HEK293 (cell line): ENCODE measurements around the gene KLHDC7B.

ENCODE experiments used
- CTCF ChIA-PET: fragments of 350-600 bp; formaldehyde crosslinking; extraction: SDS; loops from one replicate; lab custom pipeline; 2021; ENCODE audit warnings: antibody characterized with exemption; lab: Yijun Ruan, JAX
- POLR2A ChIA-PET: fragments of 300-600 bp; formaldehyde crosslinking; extraction: SDS; loops from one replicate; lab custom pipeline; 2020; ENCODE audit warnings: antibody characterized with exemption, inconsistent platforms; lab: Yijun Ruan, JAX
- H3K27ac ChIP-seq: fragments of 200-500 bp; sonication (Bioruptor generic); 2 replicates; pipeline ENCODE4 v1.5.1; 2014; ENCODE audit warnings: low read depth, low read length, control low read depth, inconsistent platforms; ENCODE audit errors: extremely low read depth
- H3K36me3 ChIP-seq, 2 experiments: fragments of 200-500 bp in 1 of 2; sonication (Bioruptor generic) in 1 of 2; 1 replicate in 1 of 2; 2 replicates in 1 of 2; pipeline ENCODE4 v1.5.1; 2014 to 2017; ENCODE audit warnings: inconsistent platforms in 2 of 2, low read length in 2 of 2; ENCODE audit not compliant: control insufficient read depth in 2 of 2, insufficient read depth in 1 of 2
- H3K4me1 ChIP-seq: fragments of 200-500 bp; sonication (Bioruptor generic); 2 replicates; pipeline ENCODE4 v1.5.1; 2014; ENCODE audit warnings: mild to moderate bottlenecking, low read length, inconsistent platforms; ENCODE audit not compliant: control insufficient read depth, insufficient read depth
- H3K4me3 ChIP-seq: 2 replicates; pipeline ENCODE4 v1.5.1; 2011; ENCODE audit warnings: low read depth, mild to moderate bottlenecking, control low read depth, low read length, moderate library complexity
- H3K9me3 ChIP-seq: fragments of 200-500 bp; sonication (Bioruptor generic); 2 replicates; pipeline ENCODE4 v1.5.1; 2014; ENCODE audit warnings: low read depth, low read length, inconsistent platforms; ENCODE audit not compliant: control insufficient read depth, insufficient read depth
- OVOL3 ChIP-seq: fragments of 450-650 bp; formaldehyde crosslinking; IDR thresholded peaks from 2 replicates; pipeline ENCODE4 v1.5.1; 2016; ENCODE audit warnings: missing biosample characterization, missing genetic modification characterization
- SP2 ChIP-seq: fragments of 450-650 bp; formaldehyde crosslinking; IDR thresholded peaks from 2 replicates; pipeline ENCODE4 v1.5.1; 2016; ENCODE audit warnings: missing biosample characterization, missing genetic modification characterization
- ZBTB20 ChIP-seq: fragments of 450-650 bp; formaldehyde crosslinking; IDR thresholded peaks from 2 replicates; pipeline ENCODE4 v1.5.1; 2016; ENCODE audit warnings: missing biosample characterization, missing genetic modification characterization
- ZFP37 ChIP-seq: fragments of 450-650 bp; formaldehyde crosslinking; IDR thresholded peaks from 2 replicates; pipeline ENCODE4 v1.5.1; 2016; ENCODE audit warnings: missing biosample characterization, missing genetic modification characterization
- ZNF175 ChIP-seq: fragments of 450-650 bp; formaldehyde crosslinking; IDR thresholded peaks from 2 replicates; pipeline ENCODE4 v1.5.1; 2016; ENCODE audit warnings: missing biosample characterization, missing genetic modification characterization
- ZNF292 ChIP-seq: fragments of 450-650 bp; formaldehyde crosslinking; IDR thresholded peaks from 2 replicates; pipeline ENCODE4 v1.5.1; 2016; ENCODE audit warnings: low read depth, missing biosample characterization, missing genetic modification characterization, borderline replicate concordance
- ZNF514 ChIP-seq: fragments of 450-650 bp; formaldehyde crosslinking; IDR thresholded peaks from 2 replicates; pipeline ENCODE4 v1.5.1; 2016; ENCODE audit warnings: missing biosample characterization, missing genetic modification characterization
- ZNF76 ChIP-seq: fragments of 450-650 bp; formaldehyde crosslinking; IDR thresholded peaks from 2 replicates; pipeline ENCODE4; 2016; ENCODE audit warnings: low read depth, missing biosample characterization, missing genetic modification characterization, borderline replicate concordance
- ZNF830 ChIP-seq: fragments of 450-650 bp; IDR thresholded peaks from 2 replicates; pipeline ENCODE4 v1.5.0; 2018; ENCODE audit warnings: missing biosample characterization, missing genetic modification characterization, low read depth, mild to moderate bottlenecking, moderate library complexity
- TF ChIP-seq, protein P1 (sequence below): fragments of 450-650 bp; formaldehyde crosslinking; IDR thresholded peaks from 2 replicates; pipeline ENCODE4 v1.5.1; 2016; ENCODE audit warnings: missing biosample characterization, missing genetic modification characterization, borderline replicate concordance
- TF ChIP-seq, protein P2 (sequence below): fragments of 450-650 bp; formaldehyde crosslinking; IDR thresholded peaks from 2 replicates; pipeline ENCODE4 v1.5.1; 2016; ENCODE audit warnings: missing biosample characterization, missing genetic modification characterization
- TF ChIP-seq, protein P3 (sequence below): fragments of 450-650 bp; formaldehyde crosslinking; IDR thresholded peaks from 2 replicates; pipeline ENCODE4 v1.5.1; 2016; ENCODE audit warnings: missing biosample characterization, missing genetic modification characterization
- TF ChIP-seq, protein P4 (sequence below): fragments of 450-650 bp; formaldehyde crosslinking; IDR thresholded peaks from 2 replicates; pipeline ENCODE4 v1.5.1; 2016; ENCODE audit warnings: missing biosample characterization, missing genetic modification characterization
- TF ChIP-seq, protein P5 (sequence below): fragments of 450-650 bp; formaldehyde crosslinking; IDR thresholded peaks from 2 replicates; pipeline ENCODE4 v1.5.1; 2016; ENCODE audit warnings: missing biosample characterization, missing genetic modification characterization

KLHDC7B gene

DNA sequence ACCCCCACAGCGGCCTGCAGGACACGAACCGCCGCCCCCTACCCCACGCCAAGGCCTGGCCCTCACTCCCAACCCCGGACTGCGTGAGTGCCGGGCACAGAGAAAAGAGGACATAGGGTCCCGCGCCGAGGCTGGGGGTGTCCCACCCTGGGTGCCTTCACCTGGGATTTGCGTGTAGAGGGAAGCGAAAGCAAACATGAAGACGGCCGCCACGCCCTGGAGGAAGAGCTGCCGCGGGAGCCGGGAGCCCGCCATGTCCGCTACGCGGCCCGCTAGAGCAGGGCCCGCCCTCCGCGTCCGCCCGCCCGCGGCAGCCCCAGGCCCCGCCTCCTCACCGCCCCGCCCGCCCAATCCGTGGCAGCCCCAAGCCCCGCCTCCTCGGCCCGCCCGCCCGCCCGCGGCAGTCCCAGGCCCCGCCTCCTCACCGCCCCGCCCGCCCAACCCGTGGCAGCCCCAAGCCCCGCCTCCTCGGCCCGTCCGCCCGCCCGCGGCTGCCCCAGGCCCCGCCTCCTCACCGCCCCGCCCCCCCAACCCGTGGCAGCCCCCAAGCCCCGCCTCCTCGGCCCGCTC, 38.2 kb upstream of the KLHDC7B start, which contains the start of gene LMF2 (continued):
- TF ChIP-seq, protein P1, sequence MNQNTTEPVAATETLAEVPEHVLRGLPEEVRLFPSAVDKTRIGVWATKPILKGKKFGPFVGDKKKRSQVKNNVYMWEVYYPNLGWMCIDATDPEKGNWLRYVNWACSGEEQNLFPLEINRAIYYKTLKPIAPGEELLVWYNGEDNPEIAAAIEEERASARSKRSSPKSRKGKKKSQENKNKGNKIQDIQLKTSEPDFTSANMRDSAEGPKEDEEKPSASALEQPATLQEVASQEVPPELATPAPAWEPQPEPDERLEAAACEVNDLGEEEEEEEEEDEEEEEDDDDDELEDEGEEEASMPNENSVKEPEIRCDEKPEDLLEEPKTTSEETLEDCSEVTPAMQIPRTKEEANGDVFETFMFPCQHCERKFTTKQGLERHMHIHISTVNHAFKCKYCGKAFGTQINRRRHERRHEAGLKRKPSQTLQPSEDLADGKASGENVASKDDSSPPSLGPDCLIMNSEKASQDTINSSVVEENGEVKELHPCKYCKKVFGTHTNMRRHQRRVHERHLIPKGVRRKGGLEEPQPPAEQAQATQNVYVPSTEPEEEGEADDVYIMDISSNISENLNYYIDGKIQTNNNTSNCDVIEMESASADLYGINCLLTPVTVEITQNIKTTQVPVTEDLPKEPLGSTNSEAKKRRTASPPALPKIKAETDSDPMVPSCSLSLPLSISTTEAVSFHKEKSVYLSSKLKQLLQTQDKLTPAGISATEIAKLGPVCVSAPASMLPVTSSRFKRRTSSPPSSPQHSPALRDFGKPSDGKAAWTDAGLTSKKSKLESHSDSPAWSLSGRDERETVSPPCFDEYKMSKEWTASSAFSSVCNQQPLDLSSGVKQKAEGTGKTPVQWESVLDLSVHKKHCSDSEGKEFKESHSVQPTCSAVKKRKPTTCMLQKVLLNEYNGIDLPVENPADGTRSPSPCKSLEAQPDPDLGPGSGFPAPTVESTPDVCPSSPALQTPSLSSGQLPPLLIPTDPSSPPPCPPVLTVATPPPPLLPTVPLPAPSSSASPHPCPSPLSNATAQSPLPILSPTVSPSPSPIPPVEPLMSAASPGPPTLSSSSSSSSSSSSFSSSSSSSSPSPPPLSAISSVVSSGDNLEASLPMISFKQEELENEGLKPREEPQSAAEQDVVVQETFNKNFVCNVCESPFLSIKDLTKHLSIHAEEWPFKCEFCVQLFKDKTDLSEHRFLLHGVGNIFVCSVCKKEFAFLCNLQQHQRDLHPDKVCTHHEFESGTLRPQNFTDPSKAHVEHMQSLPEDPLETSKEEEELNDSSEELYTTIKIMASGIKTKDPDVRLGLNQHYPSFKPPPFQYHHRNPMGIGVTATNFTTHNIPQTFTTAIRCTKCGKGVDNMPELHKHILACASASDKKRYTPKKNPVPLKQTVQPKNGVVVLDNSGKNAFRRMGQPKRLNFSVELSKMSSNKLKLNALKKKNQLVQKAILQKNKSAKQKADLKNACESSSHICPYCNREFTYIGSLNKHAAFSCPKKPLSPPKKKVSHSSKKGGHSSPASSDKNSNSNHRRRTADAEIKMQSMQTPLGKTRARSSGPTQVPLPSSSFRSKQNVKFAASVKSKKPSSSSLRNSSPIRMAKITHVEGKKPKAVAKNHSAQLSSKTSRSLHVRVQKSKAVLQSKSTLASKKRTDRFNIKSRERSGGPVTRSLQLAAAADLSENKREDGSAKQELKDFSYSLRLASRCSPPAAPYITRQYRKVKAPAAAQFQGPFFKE (tag by site-specific recombination): no peak
- peak; percentile 38 for TF ChIP-seq SP2 (tag by site-specific recombination)
- TF ChIP-seq, all 188 proteins: peak for 30

DNA sequence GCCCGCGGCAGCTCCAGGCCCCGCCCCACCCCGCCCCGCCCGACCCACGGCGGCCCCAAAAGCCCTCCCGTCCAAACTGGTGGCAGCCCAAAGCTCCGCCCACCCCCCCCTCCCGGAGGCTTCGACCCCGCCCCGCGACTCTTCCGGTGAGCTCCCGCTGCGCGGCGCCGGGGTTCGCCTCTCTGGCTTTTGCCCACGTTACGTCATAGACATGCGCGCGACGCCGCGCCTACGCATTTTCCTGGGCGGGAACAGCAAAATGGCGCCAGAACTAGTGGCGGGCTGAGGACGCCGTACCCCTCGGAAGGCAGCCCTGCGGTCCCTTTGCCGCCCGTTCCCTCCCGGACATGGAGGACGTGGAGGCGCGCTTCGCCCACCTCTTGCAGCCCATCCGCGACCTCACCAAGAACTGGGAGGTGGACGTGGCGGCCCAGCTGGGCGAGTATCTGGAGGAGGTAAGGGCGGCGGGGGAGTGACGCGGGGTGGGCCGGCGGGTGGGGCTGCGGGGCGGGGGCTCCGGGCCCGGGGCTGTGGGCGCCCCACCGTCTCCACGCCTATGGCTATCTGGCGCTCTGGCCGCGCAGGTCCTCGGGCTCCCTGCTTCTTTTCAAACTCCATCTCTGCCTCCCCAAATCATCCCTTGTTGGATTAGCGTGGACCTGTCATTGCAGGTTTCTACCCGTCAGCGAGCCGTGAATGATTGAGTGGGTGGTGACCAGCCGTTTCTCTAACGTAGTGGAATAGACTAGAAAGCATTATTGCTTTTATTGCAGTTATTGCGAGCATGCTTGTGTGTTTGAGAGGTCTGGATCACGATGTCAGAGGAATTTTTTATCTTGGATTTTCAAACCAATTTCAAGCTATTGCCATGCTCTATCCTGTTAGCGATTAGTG, 37.5 kb upstream of the KLHDC7B start, which contains the start of gene NCAPH2:
Gene NCAPH2, plus strand, starts transcription at position 234 of the 894 bp plus-strand sequence. Its CDS starts 114 bp downstream, at position 348.
- ChIA-PET POLR2A (interaction anchor here (0.5 to 6.0 kb wide), 28 partner anchors 10 to 265 kb away, joined by 3 to 189 read pairs (median 5); partner anchors contain the start of genes ARSA, CHKB, HDAC10 and KLHDC7B), CTCF (interaction anchor here (0.6 to 3.8 kb wide), 8 partner anchors 10 to 265 kb away, joined by 3 to 32 read pairs (median 6); partner anchors contain the start of genes SCO2 and SYCE3)
- TF ChIP-seq, protein P2, sequence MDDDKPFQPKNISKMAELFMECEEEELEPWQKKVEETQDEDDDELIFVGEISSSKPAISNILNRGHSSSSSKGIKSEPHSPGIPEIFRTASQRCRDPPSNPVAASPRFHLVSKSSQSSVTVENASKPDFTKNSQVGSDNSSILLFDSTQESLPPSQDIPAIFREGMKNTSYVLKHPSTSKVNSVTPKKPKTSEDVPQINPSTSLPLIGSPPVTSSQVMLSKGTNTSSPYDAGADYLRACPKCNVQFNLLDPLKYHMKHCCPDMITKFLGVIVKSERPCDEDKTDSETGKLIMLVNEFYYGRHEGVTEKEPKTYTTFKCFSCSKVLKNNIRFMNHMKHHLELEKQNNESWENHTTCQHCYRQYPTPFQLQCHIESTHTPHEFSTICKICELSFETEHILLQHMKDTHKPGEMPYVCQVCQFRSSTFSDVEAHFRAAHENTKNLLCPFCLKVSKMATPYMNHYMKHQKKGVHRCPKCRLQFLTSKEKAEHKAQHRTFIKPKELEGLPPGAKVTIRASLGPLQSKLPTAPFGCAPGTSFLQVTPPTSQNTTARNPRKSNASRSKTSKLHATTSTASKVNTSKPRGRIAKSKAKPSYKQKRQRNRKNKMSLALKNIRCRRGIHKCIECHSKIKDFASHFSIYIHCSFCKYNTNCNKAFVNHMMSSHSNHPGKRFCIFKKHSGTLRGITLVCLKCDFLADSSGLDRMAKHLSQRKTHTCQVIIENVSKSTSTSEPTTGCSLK (tag by site-specific recombination): no peak
- TF ChIP-seq ZNF514 (tag by site-specific recombination) (no peak), OVOL3 (tag by site-specific recombination) (no peak), ZNF76 (tag by site-specific recombination) (peak; percentile 73), ZNF175 (tag by site-specific recombination) (no peak), ZNF830 (tag by site-specific recombination) (no peak), ZBTB20 (tag by site-specific recombination) (peak; percentile 82), ZFP37 (tag by site-specific recombination) (no peak), ZNF292 (tag by site-specific recombination) (no peak)
- TF ChIP-seq, protein P3, sequence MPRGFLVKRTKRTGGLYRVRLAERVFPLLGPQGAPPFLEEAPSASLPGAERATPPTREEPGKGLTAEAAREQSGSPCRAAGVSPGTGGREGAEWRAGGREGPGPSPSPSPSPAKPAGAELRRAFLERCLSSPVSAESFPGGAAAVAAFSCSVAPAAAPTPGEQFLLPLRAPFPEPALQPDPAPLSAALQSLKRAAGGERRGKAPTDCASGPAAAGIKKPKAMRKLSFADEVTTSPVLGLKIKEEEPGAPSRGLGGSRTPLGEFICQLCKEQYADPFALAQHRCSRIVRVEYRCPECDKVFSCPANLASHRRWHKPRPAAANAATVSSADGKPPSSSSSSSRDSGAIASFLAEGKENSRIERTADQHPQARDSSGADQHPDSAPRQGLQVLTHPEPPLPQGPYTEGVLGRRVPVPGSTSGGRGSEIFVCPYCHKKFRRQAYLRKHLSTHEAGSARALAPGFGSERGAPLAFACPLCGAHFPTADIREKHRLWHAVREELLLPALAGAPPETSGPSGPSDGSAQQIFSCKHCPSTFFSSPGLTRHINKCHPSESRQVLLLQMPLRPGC (tag by site-specific recombination): peak; percentile 92
- TF ChIP-seq, protein P4, sequence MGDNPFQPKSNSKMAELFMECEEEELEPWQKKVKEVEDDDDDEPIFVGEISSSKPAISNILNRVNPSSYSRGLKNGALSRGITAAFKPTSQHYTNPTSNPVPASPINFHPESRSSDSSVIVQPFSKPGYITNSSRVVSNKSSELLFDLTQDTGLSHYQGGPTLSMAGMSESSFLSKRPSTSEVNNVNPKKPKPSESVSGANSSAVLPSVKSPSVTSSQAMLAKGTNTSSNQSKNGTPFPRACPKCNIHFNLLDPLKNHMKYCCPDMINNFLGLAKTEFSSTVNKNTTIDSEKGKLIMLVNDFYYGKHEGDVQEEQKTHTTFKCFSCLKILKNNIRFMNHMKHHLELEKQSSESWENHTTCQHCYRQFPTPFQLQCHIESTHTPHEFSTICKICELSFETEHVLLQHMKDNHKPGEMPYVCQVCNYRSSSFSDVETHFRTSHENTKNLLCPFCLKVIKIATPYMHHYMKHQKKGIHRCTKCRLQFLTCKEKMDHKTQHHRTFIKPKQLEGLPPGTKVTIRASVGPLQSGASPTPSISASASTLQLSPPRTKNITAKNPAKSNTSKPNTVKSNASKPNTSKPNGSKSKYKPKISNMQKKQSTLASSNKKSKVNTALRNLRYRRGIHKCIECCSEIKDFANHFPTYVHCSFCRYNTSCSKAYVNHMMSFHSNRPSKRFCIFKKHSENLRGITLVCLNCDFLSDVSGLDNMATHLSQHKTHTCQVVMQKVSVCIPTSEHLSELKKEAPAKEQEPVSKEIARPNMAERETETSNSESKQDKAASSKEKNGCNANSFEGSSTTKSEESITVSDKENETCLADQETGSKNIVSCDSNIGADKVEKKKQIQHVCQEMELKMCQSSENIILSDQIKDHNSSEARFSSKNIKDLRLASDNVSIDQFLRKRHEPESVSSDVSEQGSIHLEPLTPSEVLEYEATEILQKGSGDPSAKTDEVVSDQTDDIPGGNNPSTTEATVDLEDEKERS: 0 out of 2 replicates have a peak, but pooled peaks have one; percentile 19
- TF ChIP-seq, protein P5, sequence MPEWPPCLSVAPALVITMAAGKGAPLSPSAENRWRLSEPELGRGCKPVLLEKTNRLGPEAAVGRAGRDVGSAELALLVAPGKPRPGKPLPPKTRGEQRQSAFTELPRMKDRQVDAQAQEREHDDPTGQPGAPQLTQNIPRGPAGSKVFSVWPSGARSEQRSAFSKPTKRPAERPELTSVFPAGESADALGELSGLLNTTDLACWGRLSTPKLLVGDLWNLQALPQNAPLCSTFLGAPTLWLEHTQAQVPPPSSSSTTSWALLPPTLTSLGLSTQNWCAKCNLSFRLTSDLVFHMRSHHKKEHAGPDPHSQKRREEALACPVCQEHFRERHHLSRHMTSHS (tag by site-specific recombination): no peak

More for the DNA sequence above, 37.5 kb upstream of the KLHDC7B start, which contains the start of gene NCAPH2:
- Histone ChIP-seq H3K9me3 (no peaks in the 10 kb centered on the region), H3K36me3 (peaks cover 6 to 42% of the 10 kb centered on the region in 2 experiments; a peak in 2 of 3 replicates), H3K27ac (peak within 1 kb of the TSS; percentile 97), H3K4me3 (peak within 1 kb of the TSS; percentile 100), H3K4me1 (peaks cover 8% of the 10 kb centered on the region)
